Heart right ventricle (tissue), 16 donors: ENCODE data around the gene AGFG1. TPM values are rescaled to one million over a fixed set of nuclear protein-coding genes. Genes with fewer than 3 reads are reported as not detected.
A peak's percentile ranks its signal among the peaks of the same experiment; 100 is the strongest.
"Not testable (repeated sequence)": the region's sequence is repeated elsewhere in the genome, so short reads cannot be mapped to it uniquely, and the experiment has no call there.

Experiments used
- ATAC-seq, 8 donors: fragments of 200-7000 bp; cut with Tn5 transposase; one replicate each; pipeline ENCODE4 v1.9.1; 2020; ENCODE audit warnings: mild to moderate bottlenecking in 8 of 8, moderate library complexity in 8 of 8, moderate number of reproducible peaks in 1 of 8
- DNase-seq, 2 donors: peaks; one replicate each; pipeline ENCODE4 v3.0.0-alpha.2; 2020
- H3K27ac ChIP-seq, 10 donors: fragments of 200-600 bp; sonication (generic) in 2 of 10; one replicate each; pipeline versions ENCODE4 v1.5.0 to v1.8.0; 2020 to 2022; ENCODE audit warnings: mild to moderate bottlenecking in 3 of 10
- H3K27me3 ChIP-seq, 7 donors: fragments of 200-600 bp; one replicate each; pipeline ENCODE4 v1.8.0; 2021 to 2022; ENCODE audit warnings: mild to moderate bottlenecking in 2 of 7
- H3K36me3 ChIP-seq, 9 donors: fragments of 200-600 bp; sonication (generic) in 1 of 9; one replicate each; pipeline versions ENCODE4 v1.5.0 to v1.8.0; 2020 to 2022; ENCODE audit warnings: mild to moderate bottlenecking in 2 of 9
- H3K4me1 ChIP-seq, 9 donors: fragments of 200-600 bp; sonication (generic) in 1 of 9; one replicate each; pipeline versions ENCODE4 v1.5.0 to v1.8.0; 2020 to 2022; ENCODE audit warnings: mild to moderate bottlenecking in 4 of 9
- H3K4me3 ChIP-seq, 10 donors: fragments of 200-600 bp; sonication (generic) in 2 of 10; one replicate each; pipeline versions ENCODE4 v1.5.0 to v1.8.0; 2020 to 2022; ENCODE audit warnings: mild to moderate bottlenecking in 7 of 10, moderate library complexity in 2 of 10
- H3K9me3 ChIP-seq, 11 donors: fragments of 200-600 bp in 10 of 11; sonication (generic) in 2 of 11; one replicate each; pipeline versions ENCODE4 v1.5.0 to v1.8.0; 2013 to 2022; ENCODE audit warnings: mild to moderate bottlenecking in 2 of 11, control low read depth in 1 of 11, moderate library complexity in 1 of 11
- CTCF ChIP-seq, 9 donors: fragments of 200-600 bp; sonication (generic) in 2 of 9; IDR thresholded peaks; one replicate each; pipeline versions ENCODE4 v1.5.0 to v1.8.0; 2021 to 2022; ENCODE audit warnings: antibody characterized with exemption in 9 of 9, mild to moderate bottlenecking in 5 of 9, moderate library complexity in 1 of 9
- WGBS, 2 donors: extraction: QIAGEN DNeasy Blood & Tissue Kit; methylation state at CpG; one replicate each; pipeline ENCODE4 v1.1.7; 2013; ENCODE audit warnings: inconsistent platforms in 1 of 2; 5-methylcytosine and 5-hydroxymethylcytosine counted together
- intact Hi-C, 10 donors: fragments of 100-400 bp; cut with DNase I; formaldehyde crosslinking; loops; one replicate each; pipeline versions ENCODE4 v1.11.1 to v1.14.2; 2022
- polyA plus RNA-seq, 2 donors: library from polyadenylated mRNA; stranded (reverse); fragments of 200-250 nt; gene quantifications; one replicate each; pipeline ENCODE4 v1.2.3, GENCODE V29; 2013
- total RNA-seq, 10 donors: library from RNA; stranded (reverse); fragmentation: NEBNext Ultra II Directional in 3 of 10; extraction: Animal tissue kit (Norgen Biotek cat#: 25700) in 3 of 10; gene quantifications; one replicate each; pipeline versions ENCODE4 v1.2.1 to v1.2.4, GENCODE V29; 2021 to 2023
- donor health status: Arrhythmogenic right ventricular cardiomyopathy.
- donor health status: ischemic (EF 13 %, LVEDD 7.1; RV severe dilation, severe dysfunction).
- donor health status: healthy with polysubstance abuse.
- donor health status: DM: no; HTN: yes; CAD: no.
- donor health status: DM: no; HTN: no; CAD: no.
- donor health status: ischemic (EF 25% LVEDD 6.9; RV normal size, moderate dysfunction).
- donor health status: ischemic (EF 25% LVEDD 5.7; RV mildly dilated, moderate dysfunction).
- donor health status: healthy.
- donor health status: DM: yes; HTN: yes; CAD: no.
- donor health status: Ischemic cardiomyopathy.
- donor health status: ischemic (EF 35%, LVEDD 5.7; RV mildly dilated, moderate dysfunction).
- donor health status: nonischemic (EF 11% LVEDD 7.7; RV severe dilation, severe dysfunction).
- donor health status: DM: yes; HTN: yes; CAD: no.
- donor health status: PGD.
- donor health status: ischemic (EF 29% LVEDD 5.4; RV normal size, mild dysfunction).
- donor health status: nonischemic (EF 23%, LVEDD 6.1; RV moderate dilation, normal function).

AGFG1 gene
- total and polyA plus RNA-seq, 12 donors, result 14.1 to 77.9 (median 57.5) TPM

DNA sequence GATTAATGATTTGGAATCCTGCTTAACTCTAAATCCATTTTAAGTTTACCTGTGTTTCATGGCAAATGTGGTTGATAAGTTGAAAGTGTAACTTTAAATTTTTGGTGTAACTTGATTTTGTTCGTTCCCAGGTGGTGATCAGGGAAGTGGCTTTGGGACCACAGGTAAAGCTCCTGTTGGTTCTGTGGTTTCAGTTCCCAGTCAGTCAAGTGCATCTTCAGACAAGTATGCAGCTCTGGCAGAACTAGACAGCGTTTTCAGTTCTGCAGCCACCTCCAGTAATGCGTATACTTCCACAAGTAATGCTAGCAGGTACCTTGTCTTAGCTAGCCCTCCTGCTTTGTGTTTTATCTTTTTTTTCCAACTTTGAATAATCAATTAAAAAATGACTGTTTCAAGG lies 62.8 kb downstream of the AGFG1 start:
- Histone ChIP-seq H3K4me3 (no peak overlapping the region), H3K27me3 (no peaks in the 10 kb centered on the region), H3K27ac (no peak overlapping the region), H3K36me3 (peaks cover 0 to 99% (median 55%) of the 10 kb centered on the region in 9 donors), H3K9me3 (no peaks in the 10 kb centered on the region), H3K4me1 (no peaks in the 10 kb centered on the region)
- TF ChIP-seq CTCF (IDR thresholded peaks at IDR 0.05), result no peak
- no peak for DNase-seq
- ATAC-seq, result no peak
- intact Hi-C loops, result no loop called here
- WGBS, 2 donors, result 94% methylated on average over 3 of the region's 3 CpGs

- ATAC-seq (no peak), DNase-seq (no peak)
- peaks cover 0 to 99% (median 67%) of the 10 kb centered on the region in 9 donors for H3K36me3 ChIP-seq
- H3K4me1 ChIP-seq, result no peaks in the 10 kb centered on the region
- 61 to 67% methylated on average over 2 of the region's 2 CpGs for WGBS, 2 donors
- peaks cover 0 to 16% (median 6%) of the 10 kb centered on the region in 11 donors for H3K9me3 ChIP-seq
- no peak overlapping the region for H3K4me3 ChIP-seq
- intact Hi-C loops, result no loop called here
- H3K27ac ChIP-seq, result no peak overlapping the region
- no peaks in the 10 kb centered on the region for H3K27me3 ChIP-seq
- TF ChIP-seq CTCF (IDR thresholded peaks at IDR 0.05), result no peak
Measured at GRCh38 chr2:227536445-227536844, 64.5 kb downstream of the AGFG1 start.

GRCh38 chr2:227539465-227539956 lies 67.6 kb downstream of the AGFG1 start:
- Histone ChIP-seq H3K9me3 (peaks cover 0 to 30% (median 6%) of the 10 kb centered on the region in 11 donors), H3K27me3 (no peaks in the 10 kb centered on the region), H3K27ac (no peak overlapping the region), H3K4me1 (no peaks in the 10 kb centered on the region), H3K36me3 (peaks cover 0 to 86% (median 49%) of the 10 kb centered on the region in 9 donors), H3K4me3 (no peak overlapping the region)
- ATAC-seq (no peak), DNase-seq (no peak)
- no peak for TF ChIP-seq CTCF (IDR thresholded peaks at IDR 0.05)
- intact Hi-C loops, result no loop called here
- WGBS, 2 donors, result 96 to 98% methylated on average over 8 of the region's 8 CpGs

DNA sequence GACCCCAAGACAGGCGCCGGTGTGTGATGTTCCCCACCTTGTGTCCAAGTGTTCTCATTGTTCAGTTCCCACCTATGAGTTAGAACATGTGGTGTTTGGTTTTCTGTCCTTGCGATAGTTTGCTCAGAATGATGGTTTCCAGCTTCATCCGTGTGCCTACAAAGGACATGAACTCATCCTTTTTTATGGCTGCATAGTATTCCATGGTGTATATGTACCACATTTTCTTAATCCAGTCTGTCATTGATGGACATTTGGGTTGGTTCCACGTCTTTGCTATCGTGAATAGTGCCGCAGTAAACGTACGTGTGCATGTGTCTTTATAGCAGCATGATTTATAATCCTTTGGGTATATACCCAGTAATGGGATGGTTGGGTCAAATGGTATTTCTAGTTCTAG lies 68.4 kb downstream of the AGFG1 start:
- ATAC-seq, H3K4me3 ChIP-seq, intact Hi-C loops, H3K4me1 ChIP-seq, H3K27me3 ChIP-seq, H3K27ac ChIP-seq, DNase-seq: not testable (repeated sequence)
- peaks cover 0 to 86% (median 42%) of the 10 kb centered on the region in 9 donors for H3K36me3 ChIP-seq
- H3K9me3 ChIP-seq, result peaks cover 0 to 30% (median 6%) of the 10 kb centered on the region in 11 donors
- 92 to 99% methylated on average over 9 of the region's 9 CpGs for WGBS, 2 donors

DNA sequence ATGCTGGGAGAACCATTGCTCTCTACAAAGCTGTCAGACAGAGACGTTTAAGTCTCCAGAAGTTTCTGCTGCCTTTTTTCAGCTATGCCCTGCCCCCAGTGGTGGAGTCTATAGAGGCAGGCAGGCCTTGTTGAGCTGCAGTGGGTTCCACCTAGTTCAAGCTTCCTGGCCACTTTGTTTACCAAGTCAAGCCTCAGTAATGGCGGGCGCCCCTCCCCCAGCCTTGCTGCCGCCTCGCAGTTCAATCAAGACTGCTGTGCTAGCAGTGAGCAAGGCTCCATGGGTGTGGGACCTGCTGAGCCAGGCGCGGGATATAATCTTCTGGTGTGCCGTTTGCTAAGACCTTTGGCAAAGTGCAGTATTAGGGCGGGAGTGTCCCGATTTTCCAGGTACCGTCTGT lies 74.0 kb downstream of the AGFG1 start:
- intact Hi-C loops, result no loop called here
- DNase-seq, result no peak

More for the DNA sequence above, 74.0 kb downstream of the AGFG1 start:
- 95 to 96% methylated on average over 11 of the region's 11 CpGs for WGBS, 2 donors
- Histone ChIP-seq H3K9me3 (peaks cover 0 to 20% (median 2%) of the 10 kb centered on the region in 11 donors), H3K4me1 (no peaks in the 10 kb centered on the region), H3K4me3 (no peak overlapping the region), H3K27me3 (no peaks in the 10 kb centered on the region), H3K27ac (no peak overlapping the region), H3K36me3 (peaks cover 0 to 85% (median 8%) of the 10 kb centered on the region in 9 donors)
- no peak for ATAC-seq
- TF ChIP-seq CTCF (IDR thresholded peaks at IDR 0.05), result peak in 1 of 9 donors; percentile 18
